ENCODE measurements around the gene CFAP97. TPM values are rescaled to one million over a fixed set of nuclear protein-coding genes. Genes with fewer than 3 reads are reported as not detected.

Gene CFAP97
- total and polyA plus RNA-seq, 2 donors (not counting 1 experiment from before 2014, with no cell fraction given): 11.3 to 32.0 TPM

- DNase-seq: no peak
- Histone ChIP-seq H3K4me1 (ENCODE audit: control insufficient read depth in 2 of 2, insufficient read depth in 2 of 2, low read length in 2 of 2) (peaks cover 7 to 8% of the 10 kb centered on the region in 2 donors), H3K4me2 (replicated peaks; ENCODE audit: low read depth, low read length, poor library complexity, severe bottlenecking) (no peak overlapping the region), H3K9ac (ENCODE audit: low read length) (no peak overlapping the region), H3K9me3 (ENCODE audit: control extremely low read depth in 1 of 3, control insufficient read depth in 2 of 3, insufficient read depth in 1 of 3, low read length in 2 of 3) (peaks cover 0 to 6% (median 0%) of the 10 kb centered on the region in 3 donors), H2AFZ (ENCODE audit: insufficient read depth, low read depth, low read length, poor library complexity, severe bottlenecking) (no peak overlapping the region), H3K4me3 (ENCODE audit: control extremely low read depth in 1 of 5, extremely low read depth in 1 of 5, insufficient read depth in 1 of 5, low read depth in 2 of 5, low read length in 4 of 5) (no peak overlapping the region), H3K27me3 (replicated peaks in 1 of 4; ENCODE audit: control extremely low read depth in 1 of 4, control insufficient read depth in 3 of 4, insufficient read depth in 4 of 4, low read length in 3 of 4) (no peaks in the 10 kb centered on the region), H3K27ac (ENCODE audit: low read length in 2 of 2) (no peak overlapping the region), H3K79me2 (ENCODE audit: control insufficient read depth, insufficient read depth, low read length) (peaks cover 48% of the 10 kb centered on the region), H3K36me3 (replicated peaks in 1 of 2; ENCODE audit: control extremely low read depth in 1 of 2, control insufficient read depth in 1 of 2, extremely low read depth in 1 of 2, insufficient read depth in 2 of 2, low read length in 1 of 2) (peaks cover 0 to 1% of the 10 kb centered on the region in 2 experiments), H4K20me1 (ENCODE audit: control insufficient read depth, insufficient read depth, low read length, poor library complexity, severe bottlenecking) (no peaks in the 10 kb centered on the region)
- POLR2A ChIA-PET: no interaction called here
- WGBS (ENCODE audit: insufficient coverage): no CpG with 5 or more reads among the region's 2 CpGs
- CTCF ChIA-PET: interaction anchor here (1.4 to 2.5 kb wide), 3 partner anchors 9 to 53 kb away, joined by 4 to 22 read pairs (median 7); partner anchors contain the start of gene SLC25A4
- H3K27me3 Mint-ChIP-seq: no peaks in the 10 kb centered on the region
- H3K27ac Mint-ChIP-seq: peak overlapping the region; percentile 41
- H3K4me3 Mint-ChIP-seq: no peak overlapping the region
- no peak for ATAC-seq (ENCODE audit: low read depth)
- H3K9me3 Mint-ChIP-seq (ENCODE audit: insufficient read depth): no peaks in the 10 kb centered on the region
- TF ChIP-seq CTCF (IDR thresholded peaks at IDR 0.05) (no peak), EZH2 (IDR thresholded peaks at IDR 0.05; ENCODE audit: borderline replicate concordance, insufficient read depth, low read depth, low read length, poor library complexity, severe bottlenecking) (no peak)
- intact Hi-C loops (cut with micrococcal nuclease): no loop called here
- peaks cover 22% of the 10 kb centered on the region for H3K4me1 Mint-ChIP-seq
Observed at GRCh38 chr4:185196437-185196836, 7.4 kb downstream of the CFAP97 start.

GRCh38 chr4:185194924-185195888 is 8.6 kb downstream of the CFAP97 start:
- H3K9me3 ChIP-seq (ENCODE audit: control extremely low read depth in 1 of 3, control insufficient read depth in 2 of 3, insufficient read depth in 1 of 3, low read length in 2 of 3): peaks cover 0 to 6% (median 0%) of the 10 kb centered on the region in 3 donors
- Mint-ChIP-seq H3K9me3 (ENCODE audit: insufficient read depth) (no peaks in the 10 kb centered on the region), H3K4me3 (no peak overlapping the region), H3K27ac (no peak overlapping the region), H3K4me1 (peaks cover 27% of the 10 kb centered on the region), H3K27me3 (no peaks in the 10 kb centered on the region)
- POLR2A ChIA-PET: no interaction called here
- no peaks in the 10 kb centered on the region for H4K20me1 ChIP-seq (ENCODE audit: control insufficient read depth, insufficient read depth, low read length, poor library complexity, severe bottlenecking)
- no peak for DNase-seq
- H3K27me3 ChIP-seq (replicated peaks in 1 of 4; ENCODE audit: control extremely low read depth in 1 of 4, control insufficient read depth in 3 of 4, insufficient read depth in 4 of 4, low read length in 3 of 4): no peaks in the 10 kb centered on the region
- no peak overlapping the region for H3K4me2 ChIP-seq (replicated peaks; ENCODE audit: low read depth, low read length, poor library complexity, severe bottlenecking)
- H2AFZ ChIP-seq (ENCODE audit: insufficient read depth, low read depth, low read length, poor library complexity, severe bottlenecking): no peak overlapping the region
- CTCF ChIA-PET: no interaction called here
- ATAC-seq (ENCODE audit: low read depth): no peak
- TF ChIP-seq EZH2 (IDR thresholded peaks at IDR 0.05; ENCODE audit: borderline replicate concordance, insufficient read depth, low read depth, low read length, poor library complexity, severe bottlenecking) (no peak), CTCF (IDR thresholded peaks at IDR 0.05) (no peak)
- H3K27ac ChIP-seq (ENCODE audit: low read length in 2 of 2): no peak overlapping the region
- peaks cover 60% of the 10 kb centered on the region for H3K79me2 ChIP-seq (ENCODE audit: control insufficient read depth, insufficient read depth, low read length)
- H3K9ac ChIP-seq (ENCODE audit: low read length): no peak overlapping the region
- H3K36me3 ChIP-seq (replicated peaks in 1 of 2; ENCODE audit: control extremely low read depth in 1 of 2, control insufficient read depth in 1 of 2, extremely low read depth in 1 of 2, insufficient read depth in 2 of 2, low read length in 1 of 2): peaks cover 1 to 5% of the 10 kb centered on the region in 2 experiments
- WGBS (ENCODE audit: insufficient coverage): 80% methylated on average over 1 of the region's 9 CpGs
- intact Hi-C loops (cut with micrococcal nuclease): no loop called here
- H3K4me1 ChIP-seq (ENCODE audit: control insufficient read depth in 2 of 2, insufficient read depth in 2 of 2, low read length in 2 of 2): peaks cover 7 to 8% of the 10 kb centered on the region in 2 donors
- H3K4me3 ChIP-seq (ENCODE audit: control extremely low read depth in 1 of 5, extremely low read depth in 1 of 5, insufficient read depth in 1 of 5, low read depth in 2 of 5, low read length in 4 of 5): no peak overlapping the region
